Measurements from ENCODE around the gene GALT.

GALT gene

GRCh38 chr9:34646211-34647083 is at the start of gene GALT:
Gene GALT, plus strand, starts transcription at chr9:34646675. Its CDS starts 30 bp downstream, at chr9:34646705.
- peak; percentile 78 for DNase-seq

GRCh38 chr9:34599546-34599945 is 46.9 kb upstream of the GALT start:
- no peak for DNase-seq

- DNase-seq, result no peak
Measured at GRCh38 chr9:34600908-34601307, 45.6 kb upstream of the GALT start.

- DNase-seq, result no peak
Measured at GRCh38 chr9:34601937-34602573, 44.4 kb upstream of the GALT start.

GRCh38 chr9:34603610-34604231 is 42.8 kb upstream of the GALT start:
- DNase-seq, result peak; percentile 44

GRCh38 chr9:34606190-34606589 is 40.3 kb upstream of the GALT start:
- DNase-seq, result no peak

- no peak for DNase-seq
Measured at GRCh38 chr9:34606905-34607304, 39.6 kb upstream of the GALT start.

GRCh38 chr9:34607331-34607730 is 39.1 kb upstream of the GALT start:
- no peak for DNase-seq

- no peak for DNase-seq
Measured at GRCh38 chr9:34610434-34611206, 35.9 kb upstream of the GALT start.

- DNase-seq, result no peak
Measured at GRCh38 chr9:34611251-34611810, 35.1 kb upstream of the GALT start.

- peak; percentile 35 for DNase-seq
Measured at GRCh38 chr9:34611811-34612787, 34.4 kb upstream of the GALT start, which contains the start of gene RPP25L. Gene RPP25L, minus strand, starts transcription at chr9:34612097. Its CDS starts 801 bp downstream, at chr9:34611296.

- no peak for DNase-seq
Measured at GRCh38 chr9:34612788-34613390, 33.6 kb upstream of the GALT start.

GRCh38 chr9:34615132-34615531 is 31.3 kb upstream of the GALT start:
- no peak for DNase-seq

GRCh38 chr9:34620061-34620994 is 26.1 kb upstream of the GALT start, which contains the start of gene DCTN3:
Gene DCTN3, minus strand, starts transcription at chr9:34620495. Its CDS starts 31 bp downstream, at chr9:34620464.
- peak; percentile 95 for DNase-seq

- DNase-seq, result no peak
Measured at GRCh38 chr9:34623374-34624235, 22.9 kb upstream of the GALT start.

- DNase-seq, result no peak
Measured at GRCh38 chr9:34624475-34625185, 21.8 kb upstream of the GALT start.

- no peak for DNase-seq
Measured at GRCh38 chr9:34625186-34625486, 21.3 kb upstream of the GALT start.

Data from NCI-H2029 treated with DMSO at 0.1 percent for 48 hours (cell line).